IPS DF 6.9 (cell line): Measurements from ENCODE around the gene ANKRD33.

Source experiments
- DNase-seq: peaks from one replicate; pipeline ENCODE4 v3.0.0-alpha.2; 2013; ENCODE audit warnings: low read depth, low spot score
- H3K27ac ChIP-seq: one replicate; pipeline ENCODE4 v1.5.1; 2013; ENCODE audit warnings: low read length, control low read depth
- H3K27me3 ChIP-seq: 2 replicates; pipeline ENCODE4 v1.6.1; 2013; ENCODE audit warnings: mild to moderate bottlenecking, low read length; ENCODE audit not compliant: control insufficient read depth, insufficient read depth
- H3K36me3 ChIP-seq: 2 replicates; pipeline ENCODE4 v1.6.1; 2013; ENCODE audit warnings: low read length; ENCODE audit not compliant: control insufficient read depth, insufficient read depth
- H3K4me1 ChIP-seq: 2 replicates; pipeline ENCODE4 v1.6.1; 2013; ENCODE audit warnings: low read length; ENCODE audit not compliant: control insufficient read depth, insufficient read depth
- H3K4me3 ChIP-seq: 2 replicates; pipeline ENCODE4 v1.5.1; 2013; ENCODE audit warnings: mild to moderate bottlenecking, low read length
- H3K9me3 ChIP-seq: 2 replicates; pipeline ENCODE4 v1.6.1; 2013; ENCODE audit warnings: low read length, inconsistent platforms; ENCODE audit not compliant: control insufficient read depth, insufficient read depth
- WGBS: extraction: QIAGEN DNeasy Blood & Tissue Kit; methylation state at CpG from one replicate; pipeline ENCODE4 v1.1.7; 2013; ENCODE audit warnings: mixed read lengths, missing lambda C conversion rate; ENCODE audit not compliant: insufficient read length, insufficient coverage; 5-methylcytosine and 5-hydroxymethylcytosine counted together

Gene ANKRD33

GRCh38 chr12:51847643-51848325 is 40.1 kb upstream of the ANKRD33 start:
- peaks cover 27% of the 10 kb centered on the region for H3K27me3 ChIP-seq
- peaks cover 10% of the 10 kb centered on the region for H3K4me1 ChIP-seq
- no peaks in the 10 kb centered on the region for H3K9me3 ChIP-seq
- no peaks in the 10 kb centered on the region for H3K36me3 ChIP-seq
- no CpG with 5 or more reads among the region's 40 CpGs for WGBS
- no peak for DNase-seq
- peak overlapping the region; percentile 67; the same call in 1 of the 2 replicates for H3K4me3 ChIP-seq
- no peak overlapping the region for H3K27ac ChIP-seq

GRCh38 chr12:51848326-51848727 is 39.6 kb upstream of the ANKRD33 start, which contains the start of gene FIGNL2:
Gene FIGNL2 (minus strand): TSS chr12:51848718. CDS start chr12:51822413, 26,305 bp downstream.
- H3K36me3 ChIP-seq: no peaks in the 10 kb centered on the region
- DNase-seq: no peak
- peaks cover 10% of the 10 kb centered on the region for H3K4me1 ChIP-seq
- no peak within 1 kb of the TSS for H3K27ac ChIP-seq
- whole genome bisulfite sequencing: no CpG with 5 or more reads among the region's 51 CpGs
- no peaks in the 10 kb centered on the region for H3K9me3 ChIP-seq
- H3K27me3 ChIP-seq: peaks cover 27% of the 10 kb centered on the region
- peak within 1 kb of the TSS; percentile 67 for H3K4me3 ChIP-seq

GRCh38 chr12:51848841-51849735 is 38.8 kb upstream of the ANKRD33 start:
- Histone ChIP-seq H3K4me1 (peaks cover 10% of the 10 kb centered on the region), H3K9me3 (no peaks in the 10 kb centered on the region), H3K4me3 (peak overlapping the region; percentile 67; the same call in 1 of the 2 replicates), H3K27ac (no peak overlapping the region), H3K36me3 (no peaks in the 10 kb centered on the region), H3K27me3 (peaks cover 30% of the 10 kb centered on the region)
- no peak for DNase-seq
- WGBS: no CpG with 5 or more reads among the region's 57 CpGs

GRCh38 chr12:51850081-51850964 is 37.6 kb upstream of the ANKRD33 start:
- Histone ChIP-seq H3K27me3 (peaks cover 30% of the 10 kb centered on the region), H3K4me3 (no peak overlapping the region), H3K9me3 (no peaks in the 10 kb centered on the region), H3K27ac (no peak overlapping the region), H3K4me1 (peaks cover 8% of the 10 kb centered on the region), H3K36me3 (no peaks in the 10 kb centered on the region)
- no peak for DNase-seq
- no CpG with 5 or more reads among the region's 8 CpGs for WGBS

GRCh38 chr12:51850965-51851299 is 37.0 kb upstream of the ANKRD33 start:
- DNase-seq: no peak
- Histone ChIP-seq H3K4me3 (no peak overlapping the region), H3K27ac (no peak overlapping the region), H3K27me3 (peaks cover 30% of the 10 kb centered on the region), H3K9me3 (no peaks in the 10 kb centered on the region), H3K4me1 (peaks cover 5% of the 10 kb centered on the region), H3K36me3 (no peaks in the 10 kb centered on the region)
- WGBS: no CpG with 5 or more reads among the region's 4 CpGs

GRCh38 chr12:51851413-51852124 is 36.3 kb upstream of the ANKRD33 start:
- DNase-seq: no peak
- WGBS: no CpG with 5 or more reads among the region's 8 CpGs
- Histone ChIP-seq H3K27ac (no peak overlapping the region), H3K9me3 (no peaks in the 10 kb centered on the region), H3K4me3 (no peak overlapping the region), H3K36me3 (no peaks in the 10 kb centered on the region), H3K4me1 (peaks cover 2% of the 10 kb centered on the region; the same call in 1 of the 2 replicates), H3K27me3 (peaks cover 30% of the 10 kb centered on the region)

- Histone ChIP-seq H3K36me3 (no peaks in the 10 kb centered on the region), H3K4me3 (no peak overlapping the region), H3K27ac (no peak overlapping the region), H3K27me3 (peaks cover 30% of the 10 kb centered on the region), H3K4me1 (peaks cover 2% of the 10 kb centered on the region; the same call in 1 of the 2 replicates), H3K9me3 (no peaks in the 10 kb centered on the region)
- DNase-seq: no peak
- no CpG with 5 or more reads among the region's 5 CpGs for WGBS
These were observed 35.3 kb upstream of the ANKRD33 start for GRCh38 chr12:51852404-51853137.

- WGBS: no CpG with 5 or more reads among the region's 21 CpGs
- peaks cover 17% of the 10 kb centered on the region; the same call in 1 of the 2 replicates for H3K27me3 ChIP-seq
- no peaks in the 10 kb centered on the region; the same call in 1 of the 2 replicates for H3K4me1 ChIP-seq
- no peaks in the 10 kb centered on the region for H3K36me3 ChIP-seq
- H3K27ac ChIP-seq: no peak overlapping the region
- DNase-seq: no peak
- H3K4me3 ChIP-seq: peak overlapping the region; percentile 29; the same call in 1 of the 2 replicates
- no peaks in the 10 kb centered on the region for H3K9me3 ChIP-seq
These were observed 32.1 kb upstream of the ANKRD33 start for GRCh38 chr12:51855586-51856428.
